SK-N-SH (cell line): ENCODE measurements around the gene HHEX. TPM values are rescaled to one million over a fixed set of nuclear protein-coding genes. Genes with fewer than 3 reads are reported as not detected.

Experiments used
- CTCF ChIA-PET: fragments of 300-600, 350-600 bp; formaldehyde crosslinking; extraction: SDS; loops from one replicate; lab custom pipeline; 2021; lab: Yijun Ruan, JAX
- POLR2A ChIA-PET: fragments of 350-600 bp; sonication (Branson Sonifier 250); formaldehyde crosslinking; extraction: SDS; loops from one replicate; lab custom pipeline; 2020; ENCODE audit warnings: antibody characterized with exemption, inconsistent platforms; lab: Yijun Ruan, JAX
- DNase-seq: peaks from one replicate; pipeline ENCODE4 v3.0.0; 2012
- H2AFZ ChIP-seq: fragments of 200-600 bp; sonication (generic); 2 replicates; pipeline ENCODE4 v1.8.1; 2016; ENCODE audit warnings: antibody characterized with exemption, mild to moderate bottlenecking, low read depth
- H3F3A ChIP-seq: fragments of 200-600 bp; sonication (generic); replicated peaks from 2 replicates; pipeline ENCODE3; 2016; ENCODE audit warnings: antibody characterized with exemption, mild to moderate bottlenecking; ENCODE audit not compliant: insufficient read depth
- H3K27ac ChIP-seq, 2 experiments: fragments of 200-500 bp in 1 of 2; fragments of 200-600 bp in 1 of 2; sonication (Bioruptor generic) in 1 of 2; sonication (generic), shearing (Covaris generic) in 1 of 2; 2 replicates each; pipeline versions ENCODE4 v1.5.1 to v1.6.1; 2014 to 2016; ENCODE audit warnings: low read depth in 2 of 2, inconsistent platforms in 1 of 2, low read length in 1 of 2, mild to moderate bottlenecking in 1 of 2, mixed read lengths in 1 of 2
- H3K27me3 ChIP-seq: fragments of 200-600 bp; sonication (generic), shearing (Covaris generic); 2 replicates; pipeline ENCODE4 v1.6.1; 2016; ENCODE audit warnings: mixed run types; ENCODE audit not compliant: insufficient read depth
- H3K36me3 ChIP-seq, 2 experiments: fragments of 200-500 bp in 1 of 2; fragments of 200-600 bp in 1 of 2; sonication (Bioruptor generic) in 1 of 2; sonication (generic) in 1 of 2; replicated peaks in 1 of 2; 2 replicates each; pipeline versions ENCODE3 to v1.5.1; 2014 to 2016; ENCODE audit warnings: low read length in 1 of 2, mild to moderate bottlenecking in 1 of 2; ENCODE audit not compliant: insufficient read depth in 2 of 2, control insufficient read depth in 1 of 2
- H3K4me1 ChIP-seq, 2 experiments: fragments of 200-500 bp in 1 of 2; fragments of 200-600 bp in 1 of 2; sonication (Bioruptor generic) in 1 of 2; sonication (generic), shearing (Covaris generic) in 1 of 2; 2 replicates each; pipeline versions ENCODE4 v1.5.1 to v1.6.1; 2014 to 2016; ENCODE audit warnings: low read depth in 1 of 2, low read length in 1 of 2, mixed run types in 1 of 2; ENCODE audit not compliant: insufficient read depth in 2 of 2, control insufficient read depth in 1 of 2
- H3K4me2 ChIP-seq: fragments of 200-600 bp; sonication (generic), shearing (Covaris generic); 2 replicates; pipeline ENCODE4 v1.6.1; 2017; ENCODE audit warnings: mixed run types
- H3K4me3 ChIP-seq, 2 experiments: fragments of 200-500 bp in 1 of 2; fragments of 200-600 bp in 1 of 2; sonication (Bioruptor generic) in 1 of 2; sonication (generic), shearing (Covaris generic) in 1 of 2; 2 replicates each; pipeline versions ENCODE4 v1.5.1 to v1.8.1; 2014 to 2016; ENCODE audit warnings: low read depth in 2 of 2, inconsistent platforms in 1 of 2, low read length in 1 of 2, mild to moderate bottlenecking in 1 of 2, mixed read lengths in 1 of 2, moderate library complexity in 1 of 2
- H3K79me2 ChIP-seq: fragments of 200-600 bp; sonication (generic); 2 replicates; pipeline ENCODE4 v1.8.1; 2017; ENCODE audit warnings: mild to moderate bottlenecking; ENCODE audit not compliant: insufficient read depth
- H3K9ac ChIP-seq: fragments of 200-600 bp; sonication (generic); 2 replicates; pipeline ENCODE4 v1.6.1; 2017; ENCODE audit warnings: mixed run types
- H3K9me2 ChIP-seq: fragments of 200-600 bp; sonication (generic); 2 replicates; pipeline ENCODE4 v1.6.1; 2017; ENCODE audit warnings: mixed run types
- H3K9me3 ChIP-seq: fragments of 200-600 bp; sonication (generic); 2 replicates; pipeline ENCODE4 v1.6.1; 2017; ENCODE audit warnings: mixed run types, mild to moderate bottlenecking, moderate library complexity
- H4K20me1 ChIP-seq: fragments of 200-600 bp; sonication (generic); 2 replicates; pipeline ENCODE4 v1.6.1; 2017; ENCODE audit warnings: mild to moderate bottlenecking, mixed run types; ENCODE audit not compliant: insufficient read depth
- CHD2 ChIP-seq: fragments of 150-350 bp; IDR thresholded peaks from 2 replicates; pipeline ENCODE4 v1.6.1; 2018; ENCODE audit warnings: low read length; ENCODE audit not compliant: partially characterized antibody
- EZH2phosphoT487 ChIP-seq: fragments of 200-600 bp; sonication (generic); IDR thresholded peaks from 2 replicates; pipeline ENCODE4 v1.6.1; 2017; ENCODE audit warnings: low read depth, mixed run types, mild to moderate bottlenecking, antibody characterized with exemption, moderate library complexity, borderline replicate concordance
- FOXJ3 ChIP-seq: sonication (generic); formaldehyde crosslinking; IDR thresholded peaks from 2 replicates; pipeline ENCODE4 v1.5.1; 2020; ENCODE audit warnings: mild to moderate bottlenecking, missing genetic modification reagents
- FOXM1 ChIP-seq: IDR thresholded peaks from 2 replicates; pipeline ENCODE4 v1.4.0; 2012; ENCODE audit warnings: low read depth, mild to moderate bottlenecking
- JUND ChIP-seq: IDR thresholded peaks from 2 replicates; pipeline ENCODE4 v1.4.0; 2012
- MAX ChIP-seq: IDR thresholded peaks from 2 replicates; pipeline ENCODE4 v1.4.0; 2012; ENCODE audit warnings: low read depth
- PBX3 ChIP-seq: IDR thresholded peaks from 2 replicates; pipeline ENCODE4; 2012
- POLR2AphosphoS5 ChIP-seq: IDR thresholded peaks from 2 replicates; pipeline ENCODE4 v1.6.1; 2012; ENCODE audit warnings: low read depth, low read length
- RAD21 ChIP-seq: IDR thresholded peaks from 2 replicates; pipeline ENCODE4 v1.6.1; 2012; ENCODE audit warnings: mild to moderate bottlenecking, low read length
- RCOR1 ChIP-seq: fragments of 150-350 bp; IDR thresholded peaks from 2 replicates; pipeline ENCODE4 v1.6.1; 2017; ENCODE audit warnings: antibody characterized with exemption, low read length
- SIN3A ChIP-seq: IDR thresholded peaks from 2 replicates; pipeline ENCODE4 v1.6.1; 2012; ENCODE audit warnings: low read depth, mild to moderate bottlenecking, low read length, moderate library complexity, borderline replicate concordance
- SMC3 ChIP-seq: IDR thresholded peaks from 2 replicates; pipeline ENCODE4 v1.6.1; 2012; ENCODE audit warnings: low read depth, low read length, improper control_type of control experiment
- TAF1 ChIP-seq: IDR thresholded peaks from 2 replicates; pipeline ENCODE4 v1.6.1; 2012; ENCODE audit warnings: low read depth, mild to moderate bottlenecking, low read length, moderate library complexity, borderline replicate concordance
- TEAD4 ChIP-seq: IDR thresholded peaks from 2 replicates; pipeline ENCODE4 v1.4.0; 2012; ENCODE audit warnings: mild to moderate bottlenecking, borderline replicate concordance; ENCODE audit not compliant: insufficient read depth
- USF2 ChIP-seq: fragments of 150-350 bp; IDR thresholded peaks from 2 replicates; pipeline ENCODE4 v1.6.1; 2017; ENCODE audit warnings: antibody characterized with exemption, low read length, low read depth, borderline replicate concordance
- WGBS: methylation state at CpG from one replicate; pipeline ENCODE4 v1.1.6; 2017; ENCODE audit warnings: low lambda C conversion rate; 5-methylcytosine and 5-hydroxymethylcytosine counted together
- polyA plus RNA-seq, 3 experiments: library from polyadenylated mRNA; depleted of rRNA; stranded (reverse); fragments of >200 nt; gene quantifications; 2 replicates each; pipeline ENCODE4 v1.2.3, GENCODE V29; 2012
- TF ChIP-seq, protein P1 (sequence below): IDR thresholded peaks from 2 replicates; pipeline ENCODE4 v1.4.0; 2012; ENCODE audit warnings: low read depth, borderline replicate concordance

HHEX gene
- polyA plus RNA-seq, 1 of the 3 experiments (the other 2 are of a cell fraction): 1.1 TPM

- ChIA-PET POLR2A (no interaction called here), CTCF (no interaction called here)
- no peaks in the 10 kb centered on the region for H4K20me1 ChIP-seq
- no peak overlapping the region for H3K4me2 ChIP-seq
- no peak overlapping the region for H3K9ac ChIP-seq
- no peaks in the 10 kb centered on the region for H3K79me2 ChIP-seq
- no peak for TF ChIP-seq JUND
- no peak for TF ChIP-seq POLR2AphosphoS5
- no peak for TF ChIP-seq TAF1
- TF ChIP-seq CHD2: no peak
- TF ChIP-seq EZH2phosphoT487: no peak
- TF ChIP-seq RAD21: no peak
- no peak for TF ChIP-seq SMC3
- H2AFZ ChIP-seq: no peak overlapping the region
- H3K9me2 ChIP-seq: no peaks in the 10 kb centered on the region
- no peaks in the 10 kb centered on the region for H3K4me1 ChIP-seq
- H3K9me3 ChIP-seq: no peaks in the 10 kb centered on the region
- H3K36me3 ChIP-seq: no peaks in the 10 kb centered on the region
- DNase-seq: no peak
- 35% methylated on average over 5 of the region's 5 CpGs for WGBS
- H3F3A ChIP-seq: no peaks in the 10 kb centered on the region
- no peak overlapping the region for H3K27ac ChIP-seq
- no peak overlapping the region for H3K4me3 ChIP-seq
- no peaks in the 10 kb centered on the region for H3K27me3 ChIP-seq
These were observed 30.5 kb downstream of the HHEX start for GRCh38 chr10:92719991-92720830.

GRCh38 chr10:92720831-92721165, 31.0 kb downstream of the HHEX start:
- H3K79me2 ChIP-seq: no peaks in the 10 kb centered on the region
- H3F3A ChIP-seq: no peaks in the 10 kb centered on the region
- H4K20me1 ChIP-seq: no peaks in the 10 kb centered on the region
- ChIA-PET POLR2A (no interaction called here), CTCF (no interaction called here)
- no peaks in the 10 kb centered on the region for H3K27me3 ChIP-seq
- no peak overlapping the region for H3K4me3 ChIP-seq
- TF ChIP-seq CHD2 (no peak), MAX (no peak), TEAD4 (no peak), TAF1 (no peak), FOXJ3 (CRISPR knock-in tag) (no peak), PBX3 (no peak), USF2 (no peak), RCOR1 (no peak), SIN3A (no peak), FOXM1 (no peak)
- TF ChIP-seq, protein P1, sequence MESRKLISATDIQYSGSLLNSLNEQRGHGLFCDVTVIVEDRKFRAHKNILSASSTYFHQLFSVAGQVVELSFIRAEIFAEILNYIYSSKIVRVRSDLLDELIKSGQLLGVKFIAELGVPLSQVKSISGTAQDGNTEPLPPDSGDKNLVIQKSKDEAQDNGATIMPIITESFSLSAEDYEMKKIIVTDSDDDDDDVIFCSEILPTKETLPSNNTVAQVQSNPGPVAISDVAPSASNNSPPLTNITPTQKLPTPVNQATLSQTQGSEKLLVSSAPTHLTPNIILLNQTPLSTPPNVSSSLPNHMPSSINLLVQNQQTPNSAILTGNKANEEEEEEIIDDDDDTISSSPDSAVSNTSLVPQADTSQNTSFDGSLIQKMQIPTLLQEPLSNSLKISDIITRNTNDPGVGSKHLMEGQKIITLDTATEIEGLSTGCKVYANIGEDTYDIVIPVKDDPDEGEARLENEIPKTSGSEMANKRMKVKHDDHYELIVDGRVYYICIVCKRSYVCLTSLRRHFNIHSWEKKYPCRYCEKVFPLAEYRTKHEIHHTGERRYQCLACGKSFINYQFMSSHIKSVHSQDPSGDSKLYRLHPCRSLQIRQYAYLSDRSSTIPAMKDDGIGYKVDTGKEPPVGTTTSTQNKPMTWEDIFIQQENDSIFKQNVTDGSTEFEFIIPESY: no peak
- H2AFZ ChIP-seq: no peak overlapping the region
- no peak overlapping the region for H3K4me2 ChIP-seq
- H3K9me3 ChIP-seq: no peaks in the 10 kb centered on the region
- H3K27ac ChIP-seq: no peak overlapping the region
- no peak for DNase-seq
- H3K4me1 ChIP-seq: no peaks in the 10 kb centered on the region
- H3K9ac ChIP-seq: no peak overlapping the region
- no peaks in the 10 kb centered on the region for H3K36me3 ChIP-seq
- H3K9me2 ChIP-seq: no peaks in the 10 kb centered on the region
